ENCODE measurements around the gene SCN2B. TPM values are rescaled to one million over a fixed set of nuclear protein-coding genes. Genes with fewer than 3 reads are reported as not detected.

Gene SCN2B
- total and polyA plus RNA-seq, 2 of the 13 experiments (the other 11 are each of a cell fraction or from before 2014, with no cell fraction given): 0.01 to 0.02 TPM

DNA sequence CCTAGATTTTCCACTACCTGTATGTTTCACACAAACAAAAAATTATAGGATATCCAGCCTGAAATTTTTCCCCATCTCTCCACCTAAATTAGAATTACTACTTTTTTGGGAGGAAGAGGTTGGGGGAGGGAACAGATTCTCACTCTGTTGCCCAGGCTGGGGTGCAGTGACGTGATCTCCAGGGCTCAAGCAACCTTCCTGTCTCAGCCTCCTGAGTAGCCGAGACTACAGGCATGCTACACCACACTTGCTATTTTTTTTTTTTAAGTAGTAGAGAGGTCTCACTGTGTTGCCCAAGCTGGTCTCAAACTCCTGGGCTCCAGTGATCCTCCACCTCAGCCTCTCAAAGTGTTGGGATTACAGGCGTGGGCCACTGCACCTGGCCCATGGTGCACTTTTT lies 38.8 kb upstream of the SCN2B start:
- Histone ChIP-seq H3K4me3 (replicated peaks in 1 of 3; ENCODE audit: insufficient read depth in 1 of 3, low read depth in 2 of 3, low read length in 3 of 3) (no peak overlapping the region), H3K79me2 (ENCODE audit: insufficient read depth, low read length) (no peaks in the 10 kb centered on the region), H3K9me3 (ENCODE audit: low read length) (no peaks in the 10 kb centered on the region), H3K4me1 (ENCODE audit: insufficient read depth, low read length) (peaks cover 75% of the 10 kb centered on the region), H3K4me2 (ENCODE audit: low read depth, low read length) (no peak overlapping the region), H3K27me3 (ENCODE audit: control insufficient read depth in 1 of 2, insufficient read depth in 2 of 2, low read length in 2 of 2) (no peaks in the 10 kb centered on the region), H4K20me1 (ENCODE audit: insufficient read depth, low read length) (no peaks in the 10 kb centered on the region), H2AFZ (ENCODE audit: low read length) (no peak overlapping the region), H3K9ac (ENCODE audit: insufficient read depth, low read depth, low read length) (no peak overlapping the region), H3K36me3 (replicated peaks in 1 of 2; ENCODE audit: control insufficient read depth in 1 of 2, insufficient read depth in 2 of 2, low read length in 2 of 2) (no peaks in the 10 kb centered on the region), H3K27ac (ENCODE audit: extremely low read length, insufficient read depth, low read length) (no peak overlapping the region)
- 100% methylated on average over 3 of the region's 3 CpGs for WGBS (ENCODE audit: low lambda C conversion rate)
- no TSS peak for BruUV-seq (replicated peaks)
- intact Hi-C loops (cut with micrococcal nuclease; ENCODE audit: unreplicated experiment): no loop called here
- POLR2A ChIA-PET: no interaction called here
- TF ChIP-seq IRF2 (CRISPR knock-in tag; IDR thresholded peaks at IDR 0.05) (no peak), PHB2 (IDR thresholded peaks at IDR 0.05; ENCODE audit: partially characterized antibody) (no peak), ZFP90 (CRISPR knock-in tag; IDR thresholded peaks at IDR 0.05; ENCODE audit: borderline replicate concordance) (no peak), GTF2F1 (IDR thresholded peaks at IDR 0.05; ENCODE audit: low read length) (no peak), NR2F2 (IDR thresholded peaks at IDR 0.05; ENCODE audit: borderline replicate concordance, low read depth) (no peak), SNAPC2 (CRISPR knock-in tag; IDR thresholded peaks at IDR 0.05) (no peak), ZBTB26 (CRISPR knock-in tag; IDR thresholded peaks at IDR 0.05; ENCODE audit: borderline replicate concordance) (no peak)
- TF ChIP-seq, protein P1, sequence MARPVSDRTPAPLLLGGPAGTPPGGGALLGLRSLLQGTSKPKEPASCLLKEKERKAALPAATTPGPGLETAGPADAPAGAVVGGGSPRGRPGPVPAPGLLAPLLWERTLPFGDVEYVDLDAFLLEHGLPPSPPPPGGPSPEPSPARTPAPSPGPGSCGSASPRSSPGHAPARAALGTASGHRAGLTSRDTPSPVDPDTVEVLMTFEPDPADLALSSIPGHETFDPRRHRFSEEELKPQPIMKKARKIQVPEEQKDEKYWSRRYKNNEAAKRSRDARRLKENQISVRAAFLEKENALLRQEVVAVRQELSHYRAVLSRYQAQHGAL (CRISPR knock-in tag; IDR thresholded peaks at IDR 0.05; ENCODE audit: not compliant biosample characterization): no peak
- TF ChIP-seq, protein P2, sequence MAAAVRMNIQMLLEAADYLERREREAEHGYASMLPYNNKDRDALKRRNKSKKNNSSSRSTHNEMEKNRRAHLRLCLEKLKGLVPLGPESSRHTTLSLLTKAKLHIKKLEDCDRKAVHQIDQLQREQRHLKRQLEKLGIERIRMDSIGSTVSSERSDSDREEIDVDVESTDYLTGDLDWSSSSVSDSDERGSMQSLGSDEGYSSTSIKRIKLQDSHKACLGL (CRISPR knock-in tag; IDR thresholded peaks at IDR 0.05): no peak
- TF ChIP-seq, protein P3, sequence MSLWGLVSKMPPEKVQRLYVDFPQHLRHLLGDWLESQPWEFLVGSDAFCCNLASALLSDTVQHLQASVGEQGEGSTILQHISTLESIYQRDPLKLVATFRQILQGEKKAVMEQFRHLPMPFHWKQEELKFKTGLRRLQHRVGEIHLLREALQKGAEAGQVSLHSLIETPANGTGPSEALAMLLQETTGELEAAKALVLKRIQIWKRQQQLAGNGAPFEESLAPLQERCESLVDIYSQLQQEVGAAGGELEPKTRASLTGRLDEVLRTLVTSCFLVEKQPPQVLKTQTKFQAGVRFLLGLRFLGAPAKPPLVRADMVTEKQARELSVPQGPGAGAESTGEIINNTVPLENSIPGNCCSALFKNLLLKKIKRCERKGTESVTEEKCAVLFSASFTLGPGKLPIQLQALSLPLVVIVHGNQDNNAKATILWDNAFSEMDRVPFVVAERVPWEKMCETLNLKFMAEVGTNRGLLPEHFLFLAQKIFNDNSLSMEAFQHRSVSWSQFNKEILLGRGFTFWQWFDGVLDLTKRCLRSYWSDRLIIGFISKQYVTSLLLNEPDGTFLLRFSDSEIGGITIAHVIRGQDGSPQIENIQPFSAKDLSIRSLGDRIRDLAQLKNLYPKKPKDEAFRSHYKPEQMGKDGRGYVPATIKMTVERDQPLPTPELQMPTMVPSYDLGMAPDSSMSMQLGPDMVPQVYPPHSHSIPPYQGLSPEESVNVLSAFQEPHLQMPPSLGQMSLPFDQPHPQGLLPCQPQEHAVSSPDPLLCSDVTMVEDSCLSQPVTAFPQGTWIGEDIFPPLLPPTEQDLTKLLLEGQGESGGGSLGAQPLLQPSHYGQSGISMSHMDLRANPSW (CRISPR knock-in tag; IDR thresholded peaks at IDR 0.05; ENCODE audit: borderline replicate concordance): no peak
- TF ChIP-seq, protein P4, sequence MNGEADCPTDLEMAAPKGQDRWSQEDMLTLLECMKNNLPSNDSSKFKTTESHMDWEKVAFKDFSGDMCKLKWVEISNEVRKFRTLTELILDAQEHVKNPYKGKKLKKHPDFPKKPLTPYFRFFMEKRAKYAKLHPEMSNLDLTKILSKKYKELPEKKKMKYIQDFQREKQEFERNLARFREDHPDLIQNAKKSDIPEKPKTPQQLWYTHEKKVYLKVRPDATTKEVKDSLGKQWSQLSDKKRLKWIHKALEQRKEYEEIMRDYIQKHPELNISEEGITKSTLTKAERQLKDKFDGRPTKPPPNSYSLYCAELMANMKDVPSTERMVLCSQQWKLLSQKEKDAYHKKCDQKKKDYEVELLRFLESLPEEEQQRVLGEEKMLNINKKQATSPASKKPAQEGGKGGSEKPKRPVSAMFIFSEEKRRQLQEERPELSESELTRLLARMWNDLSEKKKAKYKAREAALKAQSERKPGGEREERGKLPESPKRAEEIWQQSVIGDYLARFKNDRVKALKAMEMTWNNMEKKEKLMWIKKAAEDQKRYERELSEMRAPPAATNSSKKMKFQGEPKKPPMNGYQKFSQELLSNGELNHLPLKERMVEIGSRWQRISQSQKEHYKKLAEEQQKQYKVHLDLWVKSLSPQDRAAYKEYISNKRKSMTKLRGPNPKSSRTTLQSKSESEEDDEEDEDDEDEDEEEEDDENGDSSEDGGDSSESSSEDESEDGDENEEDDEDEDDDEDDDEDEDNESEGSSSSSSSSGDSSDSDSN (CRISPR knock-in tag; IDR thresholded peaks at IDR 0.05): no peak
- FAIRE-seq (no peak), DNase-seq (ENCODE audit: low spot score) (no peak), ATAC-seq (no peak)
- CTCF ChIA-PET (ENCODE audit: low intra/inter-chr PET ratio, low total read pairs): no interaction called here
- in situ Hi-C loops (cut with HindIII; ENCODE audit: extremely low pct_ligation_motif_present, low pct_unique_long_range_greater_than_20kb): no loop called here
